Neural progenitor cell (in vitro differentiated cells): ENCODE results near the gene SH3BP2. TPM values are rescaled to one million over a fixed set of nuclear protein-coding genes. Genes with fewer than 3 reads are reported as not detected.

Source experiments
- DNase-seq: peaks from one replicate; pipeline ENCODE4 v3.0.0-alpha.2; 2016; ENCODE audit warnings: low spot score
- H2AFZ ChIP-seq: fragments of 200-600 bp; sonication (generic); replicated peaks from 2 replicates; pipeline ENCODE4 v1.6.1; 2016; ENCODE audit warnings: antibody characterized with exemption
- H3F3A ChIP-seq: fragments of 200-600 bp; sonication (generic); 2 replicates; pipeline ENCODE4 v1.6.1; 2016; ENCODE audit warnings: antibody characterized with exemption, low read depth
- H3K27ac ChIP-seq: fragments of 200-600 bp; sonication (generic); 2 replicates; pipeline ENCODE4 v1.5.1; 2016; ENCODE audit warnings: mild to moderate bottlenecking
- H3K27me3 ChIP-seq: fragments of 200-600 bp; sonication (generic); 2 replicates; pipeline ENCODE4 v1.6.1; 2016; ENCODE audit warnings: mild to moderate bottlenecking, moderate library complexity
- H3K36me3 ChIP-seq: fragments of 200-600 bp; sonication (generic); 2 replicates; pipeline ENCODE4 v1.5.1; 2016
- H3K4me1 ChIP-seq: fragments of 200-600 bp; sonication (generic); 2 replicates; pipeline ENCODE4 v1.6.1; 2016; ENCODE audit warnings: mixed run types
- H3K4me2 ChIP-seq: fragments of 200-600 bp; sonication (generic); 2 replicates; pipeline ENCODE4 v1.6.1; 2016
- H3K4me3 ChIP-seq: fragments of 200-600 bp; sonication (generic); 2 replicates; pipeline ENCODE4 v1.5.1; 2016
- H3K79me2 ChIP-seq: fragments of 200-600 bp; sonication (generic); 2 replicates; pipeline ENCODE4 v1.6.1; 2016; ENCODE audit warnings: low read depth
- H3K9ac ChIP-seq: fragments of 200-600 bp; sonication (generic); 2 replicates; pipeline ENCODE4 v1.6.1; 2016
- H3K9me3 ChIP-seq: fragments of 200-600 bp; sonication (generic); 2 replicates; pipeline ENCODE4 v1.5.1; 2016; ENCODE audit warnings: low read depth
- H4K20me1 ChIP-seq: fragments of 200-600 bp; sonication (generic); 2 replicates; pipeline ENCODE4 v1.6.1; 2016; ENCODE audit warnings: low read depth
- H3K27ac Mint-ChIP-seq: 3 replicates; pipeline ENCODE4 v1.8.0; 2021; ENCODE audit warnings: mixed read lengths
- H3K27me3 Mint-ChIP-seq: 2 replicates; pipeline ENCODE4 v1.8.0; 2022; ENCODE audit warnings: low read depth, mild to moderate bottlenecking, inconsistent platforms, moderate library complexity, mixed read lengths; ENCODE audit not compliant: insufficient read depth
- H3K36me3 Mint-ChIP-seq: 3 replicates; pipeline ENCODE4 v1.8.0; 2021; ENCODE audit warnings: mixed read lengths
- H3K4me1 Mint-ChIP-seq: 3 replicates; pipeline ENCODE4 v1.8.0; 2021; ENCODE audit warnings: mixed read lengths
- H3K4me3 Mint-ChIP-seq: 3 replicates; pipeline ENCODE4 v1.8.0; 2021; ENCODE audit warnings: mild to moderate bottlenecking, moderate library complexity, mixed read lengths
- H3K9me3 Mint-ChIP-seq: 3 replicates; pipeline ENCODE4 v1.8.0; 2020; ENCODE audit warnings: mixed read lengths
- CTCF ChIP-seq: fragments of 200-600 bp; sonication (generic); IDR thresholded peaks from 2 replicates; pipeline ENCODE4 v1.5.1; 2017; ENCODE audit warnings: antibody characterized with exemption, mild to moderate bottlenecking
- EZH2 ChIP-seq: fragments of 200-600 bp; sonication (generic); IDR thresholded peaks from 2 replicates; pipeline ENCODE4 v1.6.1; 2017; ENCODE audit warnings: antibody characterized with exemption, mild to moderate bottlenecking, moderate library complexity
- EZH2phosphoT487 ChIP-seq: fragments of 200-600 bp; sonication (generic); IDR thresholded peaks from 2 replicates; pipeline ENCODE4 v1.6.1; 2017; ENCODE audit warnings: antibody characterized with exemption
- total RNA-seq: library from RNA; depleted of rRNA; stranded (reverse); fragments of >200 nt; gene quantifications from 2 replicates; pipeline ENCODE4 v1.2.3, GENCODE V29; 2015; ENCODE audit warnings: low replicate concordance

The SH3BP2 gene
- 11.8 and 30.8 TPM in 2 replicates for total RNA-seq

GRCh38 chr4:2792711-2793585 is at the start of gene SH3BP2:
Gene SH3BP2 (plus strand): TSS chr4:2793085. CDS start chr4:2820618, 27,533 bp downstream.
- peaks cover 5% of the 10 kb centered on the region for H3F3A ChIP-seq
- H3K27ac ChIP-seq, result no peak within 1 kb of the TSS
- no peaks in the 10 kb centered on the region for H3K79me2 ChIP-seq
- H3K4me3 Mint-ChIP-seq, result peak within 1 kb of the TSS; percentile 86
- H3K9ac ChIP-seq, result no peak within 1 kb of the TSS
- H3K27me3 ChIP-seq, result peaks cover 32% of the 10 kb centered on the region
- no peaks in the 10 kb centered on the region for H3K9me3 ChIP-seq
- TF ChIP-seq EZH2phosphoT487 (no peak), EZH2 (no peak), CTCF (no peak)
- H3K4me1 ChIP-seq, result no peaks in the 10 kb centered on the region
- peak; percentile 88 for DNase-seq
- H3K36me3 ChIP-seq, result no peaks in the 10 kb centered on the region
- H3K4me2 ChIP-seq, result peak within 1 kb of the TSS; percentile 82
- peaks cover 14% of the 10 kb centered on the region for H3K27me3 Mint-ChIP-seq
- H3K9me3 Mint-ChIP-seq, result no peaks in the 10 kb centered on the region
- no peaks in the 10 kb centered on the region for H4K20me1 ChIP-seq
- H3K4me3 ChIP-seq, result peak within 1 kb of the TSS; percentile 52
- H2AFZ ChIP-seq, result no peak within 1 kb of the TSS
- no peak within 1 kb of the TSS for H3K27ac Mint-ChIP-seq
- peaks cover 10% of the 10 kb centered on the region for H3K4me1 Mint-ChIP-seq
- no peaks in the 10 kb centered on the region for H3K36me3 Mint-ChIP-seq

- H3K27ac Mint-ChIP-seq, result no peak overlapping the region
- TF ChIP-seq CTCF (no peak), EZH2phosphoT487 (no peak), EZH2 (no peak)
- DNase-seq, result no peak
- H3K27me3 Mint-ChIP-seq, result peaks cover 5% of the 10 kb centered on the region
- Histone ChIP-seq H3F3A (no peaks in the 10 kb centered on the region), H3K36me3 (no peaks in the 10 kb centered on the region), H3K9me3 (no peaks in the 10 kb centered on the region), H3K27me3 (no peaks in the 10 kb centered on the region), H3K4me3 (no peak overlapping the region), H3K9ac (no peak overlapping the region), H3K27ac (no peak overlapping the region), H4K20me1 (no peaks in the 10 kb centered on the region), H3K4me1 (no peaks in the 10 kb centered on the region), H3K4me2 (no peak overlapping the region), H2AFZ (no peak overlapping the region), H3K79me2 (no peaks in the 10 kb centered on the region)
- H3K4me1 Mint-ChIP-seq, result no peaks in the 10 kb centered on the region
- H3K4me3 Mint-ChIP-seq, result no peak overlapping the region
- peaks cover 22% of the 10 kb centered on the region for H3K36me3 Mint-ChIP-seq
- no peaks in the 10 kb centered on the region for H3K9me3 Mint-ChIP-seq
These were observed 49.1 kb upstream of the SH3BP2 start for GRCh38 chr4:2743518-2744445.

- DNase-seq, result no peak
- no peaks in the 10 kb centered on the region for H3K36me3 ChIP-seq
- H4K20me1 ChIP-seq, result no peaks in the 10 kb centered on the region
- no peaks in the 10 kb centered on the region for H3K9me3 ChIP-seq
- no peak overlapping the region for H3K4me2 ChIP-seq
- Mint-ChIP-seq H3K27ac (no peak overlapping the region), H3K4me3 (no peak overlapping the region), H3K36me3 (peaks cover 22% of the 10 kb centered on the region), H3K9me3 (no peaks in the 10 kb centered on the region), H3K27me3 (peaks cover 5% of the 10 kb centered on the region), H3K4me1 (no peaks in the 10 kb centered on the region)
- H3K4me3 ChIP-seq, result no peak overlapping the region
- TF ChIP-seq EZH2phosphoT487 (no peak), CTCF (no peak), EZH2 (no peak)
- no peaks in the 10 kb centered on the region for H3K27me3 ChIP-seq
- no peaks in the 10 kb centered on the region for H3K4me1 ChIP-seq
- no peak overlapping the region for H3K9ac ChIP-seq
- peaks cover under 1% of the 10 kb centered on the region for H3K79me2 ChIP-seq
- H2AFZ ChIP-seq, result no peak overlapping the region
- no peaks in the 10 kb centered on the region for H3F3A ChIP-seq
- no peak overlapping the region for H3K27ac ChIP-seq
These were observed 48.2 kb upstream of the SH3BP2 start for GRCh38 chr4:2744576-2745270.
